ENCODE measurements around the gene USP53.

GRCh38 chr4:119190354-119190753, 22.2 kb upstream of the USP53 start:
- TF ChIP-seq EZH2 (IDR thresholded peaks at IDR 0.05) (no peak), POLR2AphosphoS5 (IDR thresholded peaks at IDR 0.05; ENCODE audit: borderline replicate concordance, low read depth, low read length) (no peak)

Measured in SK-N-MC (cell line).